T-helper 2 cell (primary cell): Measurements from ENCODE around the gene NHSL1.
A peak's percentile ranks its signal among the peaks of the same experiment; 100 is the strongest.

Experiments used
- DNase-seq, 5 experiments: peaks; one replicate each; pipeline versions ENCODE4 v3.0.0 to v3.0.0-alpha.2; 2012 to 2022
- total RNA-seq, 2 donors: gene quantifications; one replicate each; lab custom pipeline; 2026; lab: John Stamatoyannopoulos, UW

NHSL1 gene, protein sequence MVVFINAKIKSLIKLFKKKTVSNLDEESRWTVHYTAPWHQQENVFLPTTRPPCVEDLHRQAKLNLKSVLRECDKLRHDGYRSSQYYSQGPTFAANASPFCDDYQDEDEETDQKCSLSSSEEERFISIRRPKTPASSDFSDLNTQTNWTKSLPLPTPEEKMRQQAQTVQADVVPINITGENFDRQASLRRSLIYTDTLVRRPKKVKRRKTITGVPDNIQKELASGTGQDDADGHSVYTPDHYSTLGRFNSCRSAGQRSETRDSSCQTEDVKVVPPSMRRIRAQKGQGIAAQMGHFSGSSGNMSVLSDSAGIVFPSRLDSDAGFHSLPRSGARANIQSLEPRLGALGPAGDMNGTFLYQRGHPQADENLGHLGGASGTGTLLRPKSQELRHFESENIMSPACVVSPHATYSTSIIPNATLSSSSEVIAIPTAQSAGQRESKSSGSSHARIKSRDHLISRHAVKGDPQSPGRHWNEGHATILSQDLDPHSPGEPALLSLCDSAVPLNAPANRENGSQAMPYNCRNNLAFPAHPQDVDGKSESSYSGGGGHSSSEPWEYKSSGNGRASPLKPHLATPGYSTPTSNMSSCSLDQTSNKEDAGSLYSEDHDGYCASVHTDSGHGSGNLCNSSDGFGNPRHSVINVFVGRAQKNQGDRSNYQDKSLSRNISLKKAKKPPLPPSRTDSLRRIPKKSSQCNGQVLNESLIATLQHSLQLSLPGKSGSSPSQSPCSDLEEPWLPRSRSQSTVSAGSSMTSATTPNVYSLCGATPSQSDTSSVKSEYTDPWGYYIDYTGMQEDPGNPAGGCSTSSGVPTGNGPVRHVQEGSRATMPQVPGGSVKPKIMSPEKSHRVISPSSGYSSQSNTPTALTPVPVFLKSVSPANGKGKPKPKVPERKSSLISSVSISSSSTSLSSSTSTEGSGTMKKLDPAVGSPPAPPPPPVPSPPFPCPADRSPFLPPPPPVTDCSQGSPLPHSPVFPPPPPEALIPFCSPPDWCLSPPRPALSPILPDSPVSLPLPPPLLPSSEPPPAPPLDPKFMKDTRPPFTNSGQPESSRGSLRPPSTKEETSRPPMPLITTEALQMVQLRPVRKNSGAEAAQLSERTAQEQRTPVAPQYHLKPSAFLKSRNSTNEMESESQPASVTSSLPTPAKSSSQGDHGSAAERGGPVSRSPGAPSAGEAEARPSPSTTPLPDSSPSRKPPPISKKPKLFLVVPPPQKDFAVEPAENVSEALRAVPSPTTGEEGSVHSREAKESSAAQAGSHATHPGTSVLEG (N-terminal part only)
- total RNA-seq, result 0.31 to 0.67 reads per million in 2 donors

DNA sequence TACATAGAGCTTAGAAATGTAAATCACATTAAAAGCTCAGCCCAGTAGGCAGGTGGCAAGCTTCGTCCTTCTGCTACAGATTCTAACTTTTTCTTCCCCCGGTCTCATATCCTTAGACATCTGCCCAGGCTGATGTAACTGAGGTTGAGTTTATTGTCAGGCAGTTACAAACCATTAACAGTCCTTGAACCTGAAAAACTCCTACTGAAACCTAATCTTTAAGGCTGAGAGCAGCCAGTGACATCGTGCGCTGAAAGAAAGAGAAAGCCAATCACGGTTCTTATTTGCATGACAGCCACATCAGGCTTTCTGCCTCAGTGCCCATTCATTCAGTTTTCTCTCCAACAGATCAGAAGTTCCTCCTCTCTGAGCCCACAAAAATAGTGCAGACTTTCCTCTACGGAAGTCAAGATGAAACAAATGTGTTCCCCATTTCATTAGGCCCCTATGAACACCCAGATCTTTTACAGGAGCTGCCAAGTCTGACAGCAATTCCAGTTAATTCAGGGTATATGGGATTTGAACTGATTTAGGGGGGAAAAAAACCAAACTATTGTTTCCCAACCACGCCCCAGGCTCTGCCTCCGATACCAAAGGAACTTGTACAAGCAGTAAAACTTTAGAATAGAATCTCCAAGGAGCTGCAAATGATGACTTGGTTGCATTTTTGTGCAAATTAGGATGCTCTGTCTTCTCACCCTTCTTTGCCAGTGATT lies at the start of gene NHSL1:
TSS of gene NHSL1 (minus strand) at position 192 of the 716 bp plus-strand sequence. CDS start 204 bp downstream, outside the sequence.
- no peak for DNase-seq

DNA sequence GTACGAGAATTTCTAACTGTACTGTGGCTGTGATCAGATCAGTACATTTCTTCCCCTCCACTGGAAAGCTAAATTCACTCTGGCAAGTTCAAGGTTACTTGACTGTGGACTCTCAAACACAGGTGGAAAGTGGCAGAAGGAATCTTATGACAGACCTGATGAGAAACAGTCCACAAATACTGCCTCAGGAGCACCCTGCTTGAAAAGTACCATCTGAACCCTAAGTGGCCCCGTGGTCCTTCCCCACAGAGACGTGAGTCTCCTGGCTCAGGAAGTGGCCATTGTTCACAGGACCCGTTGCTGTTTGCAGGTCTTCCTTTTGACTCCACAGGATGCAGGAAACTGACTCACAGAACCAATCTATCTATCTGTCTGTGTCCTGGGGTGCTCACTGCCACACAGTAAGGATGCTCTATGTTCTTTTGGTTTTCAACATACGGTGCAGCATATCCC lies 47.5 kb upstream of the NHSL1 start:
- peak in 1 of 5 experiments; percentile 54 for DNase-seq

DNA sequence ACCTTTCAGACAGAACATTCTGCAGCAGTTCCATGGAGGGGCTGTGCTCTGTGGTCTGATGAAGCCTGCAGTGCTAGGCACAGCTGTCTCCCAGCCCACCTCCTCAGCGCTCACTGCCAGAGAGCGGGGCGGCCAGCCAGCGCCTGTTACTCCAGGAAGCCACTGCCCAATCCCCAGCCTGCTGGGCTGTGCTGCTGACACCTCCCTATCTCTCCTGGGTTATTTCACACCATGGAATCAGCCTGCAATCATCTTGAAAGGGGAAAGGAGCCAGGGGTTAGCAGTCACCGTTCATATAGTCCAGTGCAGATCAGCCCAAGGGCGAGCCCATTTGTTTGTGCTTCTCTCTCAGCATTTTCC lies 46.3 kb upstream of the NHSL1 start:
- no peak for DNase-seq

DNA sequence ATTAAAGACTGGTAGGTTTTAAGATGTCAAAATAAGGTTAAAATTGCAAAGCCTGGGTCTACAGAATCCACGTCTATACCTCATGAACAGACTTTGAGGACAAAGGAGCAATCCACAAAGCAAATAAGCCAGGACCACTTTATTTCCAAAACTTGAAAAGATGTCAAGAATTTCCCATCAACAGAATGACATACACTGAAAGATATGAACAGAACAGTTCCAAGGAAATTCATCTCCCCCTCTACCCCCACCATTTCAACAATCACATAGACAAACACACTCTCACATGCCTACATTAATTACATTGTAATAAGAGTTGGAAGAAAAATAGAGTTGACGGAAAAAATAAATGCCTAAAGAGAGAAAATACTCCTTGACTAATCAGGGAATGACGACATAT lies 45.2 kb upstream of the NHSL1 start:
- DNase-seq, result no peak

DNA sequence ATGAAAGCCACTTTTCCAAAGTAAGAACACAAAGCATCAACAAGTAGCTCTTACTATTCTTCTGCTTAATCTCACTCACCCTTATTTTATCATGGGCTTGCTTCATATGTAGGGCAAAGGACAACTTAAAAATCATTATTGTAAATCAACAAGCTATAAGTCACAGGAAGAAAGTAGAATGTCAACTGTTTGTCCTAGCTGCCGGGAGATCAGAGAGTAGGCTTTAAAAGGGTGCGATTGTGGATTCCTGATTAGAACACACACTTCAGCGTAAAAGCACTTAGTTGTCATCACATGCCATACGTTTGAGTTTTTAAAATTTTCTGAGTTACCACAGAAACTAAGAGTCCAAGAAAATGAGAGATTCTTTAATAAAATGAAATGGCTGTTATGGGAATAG lies 44.4 kb upstream of the NHSL1 start:
- no peak for DNase-seq

DNA sequence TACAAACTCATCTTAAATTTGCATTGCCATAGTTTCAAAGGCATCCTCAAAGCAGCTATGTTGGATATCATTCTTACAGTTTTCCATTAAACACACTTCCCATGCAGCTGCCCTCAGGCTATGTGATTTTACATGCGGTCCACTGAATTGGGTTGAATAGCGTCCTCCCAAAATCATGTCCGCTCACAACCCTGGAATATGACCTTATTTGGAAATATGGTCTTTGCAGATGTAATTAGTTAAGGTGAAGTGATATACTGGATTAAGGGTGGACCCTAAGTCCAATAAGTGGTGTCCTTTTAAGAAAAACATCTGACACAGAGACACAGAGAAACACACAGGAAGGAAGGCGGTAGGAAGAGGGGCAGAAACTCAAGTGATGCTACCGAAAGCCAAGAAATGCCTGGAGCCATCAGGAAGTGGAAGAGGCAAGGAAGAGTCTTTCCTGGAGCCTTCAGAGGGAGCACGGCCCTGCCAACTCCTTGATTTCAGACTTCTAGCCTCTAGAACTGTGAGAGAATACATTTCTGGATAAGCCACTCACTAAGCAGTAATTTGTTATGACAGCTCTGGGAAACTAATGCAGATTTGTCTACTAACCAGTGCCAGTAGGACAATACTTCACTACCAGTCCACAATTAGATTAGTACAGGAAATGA lies 42.7 kb upstream of the NHSL1 start:
- DNase-seq, result no peak

DNA sequence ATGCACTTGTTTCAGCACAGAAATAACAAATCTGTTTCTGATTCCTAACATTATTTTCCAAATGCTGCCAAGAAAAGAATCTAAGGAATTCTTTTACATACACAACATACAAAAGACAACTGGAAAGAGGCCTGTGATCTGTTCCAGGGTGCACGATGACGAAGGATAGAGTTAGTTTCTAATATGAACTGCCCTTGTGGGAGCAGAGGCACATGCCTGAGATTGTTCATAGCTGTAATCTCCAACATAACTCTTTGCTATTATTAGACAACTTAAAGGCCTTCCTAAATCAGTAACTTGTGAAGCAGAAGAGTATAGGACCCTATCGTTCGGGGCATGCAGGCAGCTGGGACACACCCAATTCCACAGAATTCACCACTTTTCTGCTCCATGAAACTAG lies 41.2 kb upstream of the NHSL1 start:
- no peak for DNase-seq

DNA sequence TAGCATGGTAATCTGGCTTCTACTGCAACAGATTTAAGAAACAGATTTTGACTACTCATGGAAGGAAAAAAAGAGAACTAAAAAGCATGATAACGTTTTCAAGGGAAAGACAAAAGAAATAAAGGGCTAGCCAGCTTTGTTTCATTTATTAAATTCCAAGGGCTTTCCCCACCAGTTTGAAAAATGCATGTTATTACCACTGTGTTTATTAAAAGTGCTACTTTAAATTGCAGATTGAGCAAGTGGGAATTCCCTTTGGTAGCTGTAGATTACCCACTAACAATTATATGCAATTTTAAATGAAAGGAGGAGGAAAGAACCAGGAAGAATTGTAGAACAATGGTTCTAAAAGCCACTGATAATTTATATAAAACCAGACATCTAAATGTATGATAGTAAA lies 40.6 kb upstream of the NHSL1 start:
- DNase-seq, result no peak

DNA sequence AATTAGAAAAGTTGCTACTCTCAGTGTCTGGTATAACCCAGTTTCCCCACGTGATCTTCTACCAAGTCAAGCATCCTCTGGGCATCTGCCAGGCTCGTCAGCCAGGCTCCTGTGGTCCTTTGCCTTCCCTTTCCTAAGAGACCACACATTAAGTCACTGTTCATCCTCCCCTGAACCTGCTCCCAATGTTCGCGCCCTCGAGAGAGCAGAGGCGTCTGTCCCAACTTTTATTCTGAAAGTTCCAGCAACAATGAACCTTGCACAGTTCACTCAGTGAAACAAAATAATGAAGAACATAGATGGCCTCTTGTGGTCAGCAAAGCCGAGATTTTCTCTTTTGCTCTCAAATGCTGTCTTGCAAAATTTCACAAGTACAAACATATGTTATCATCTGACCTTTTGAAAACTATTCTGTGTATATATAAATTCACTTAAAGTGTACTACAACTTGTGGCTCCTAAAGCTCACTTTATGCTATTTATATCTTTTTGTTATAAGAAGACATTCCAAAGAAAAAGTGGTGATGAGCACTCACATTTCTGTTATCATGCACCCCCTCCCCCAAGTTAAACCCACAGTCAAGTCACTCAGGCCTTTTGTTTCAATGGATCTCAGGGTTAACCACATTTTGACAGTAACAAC lies 39.2 kb upstream of the NHSL1 start:
- no peak for DNase-seq

DNA sequence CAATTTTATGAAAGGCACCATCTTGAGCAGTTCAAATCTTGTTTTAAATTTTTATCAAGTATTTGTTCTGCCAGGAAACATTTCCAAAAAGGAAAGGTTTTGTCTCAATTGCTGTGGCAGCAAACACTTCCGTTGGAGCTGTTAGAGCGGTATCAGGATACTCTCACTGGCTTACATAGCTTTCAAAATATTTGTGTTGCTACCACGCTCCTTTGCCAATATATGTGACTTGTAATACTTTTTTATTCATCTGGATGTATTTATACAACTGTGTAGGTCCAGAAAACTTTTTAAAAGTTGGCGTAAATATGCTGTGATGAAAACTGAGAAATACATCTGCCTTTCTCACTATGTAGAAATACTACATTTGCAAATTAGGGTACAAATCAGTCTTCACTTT lies 37.8 kb upstream of the NHSL1 start:
- DNase-seq, result no peak

DNA sequence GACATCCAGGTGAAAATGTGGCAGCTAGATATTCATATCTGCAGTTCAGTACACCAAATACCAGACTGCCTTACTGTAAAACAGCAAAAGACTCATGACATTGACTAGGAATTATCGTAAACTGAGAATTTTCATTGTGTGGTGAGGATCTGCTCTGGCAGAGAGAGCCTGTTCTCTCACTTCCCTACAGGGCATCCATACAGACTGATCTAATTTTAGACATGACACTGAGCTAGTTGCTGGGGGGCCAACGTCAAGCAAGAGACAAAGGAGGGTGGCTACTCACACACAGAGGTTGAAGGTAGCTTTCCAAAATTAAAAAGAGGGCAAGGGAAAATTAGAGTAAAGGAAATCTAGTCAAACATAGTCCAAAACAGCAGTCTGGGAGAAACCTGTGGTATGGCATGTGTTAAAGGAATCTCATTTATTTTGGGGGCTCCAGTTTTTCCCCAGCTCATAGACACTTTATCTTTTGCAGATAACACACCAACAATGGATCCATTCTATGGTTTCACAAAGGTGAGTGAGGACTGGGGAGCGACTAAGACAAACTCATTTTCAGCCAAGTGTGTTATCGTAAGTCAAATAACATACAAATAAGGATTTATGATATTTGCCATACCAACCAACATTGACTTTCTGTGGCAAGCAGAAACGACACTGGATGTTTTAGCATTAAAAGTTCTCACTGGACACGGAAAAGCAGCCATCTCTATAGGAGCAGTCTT lies 36.6 kb upstream of the NHSL1 start:
- no peak for DNase-seq

DNA sequence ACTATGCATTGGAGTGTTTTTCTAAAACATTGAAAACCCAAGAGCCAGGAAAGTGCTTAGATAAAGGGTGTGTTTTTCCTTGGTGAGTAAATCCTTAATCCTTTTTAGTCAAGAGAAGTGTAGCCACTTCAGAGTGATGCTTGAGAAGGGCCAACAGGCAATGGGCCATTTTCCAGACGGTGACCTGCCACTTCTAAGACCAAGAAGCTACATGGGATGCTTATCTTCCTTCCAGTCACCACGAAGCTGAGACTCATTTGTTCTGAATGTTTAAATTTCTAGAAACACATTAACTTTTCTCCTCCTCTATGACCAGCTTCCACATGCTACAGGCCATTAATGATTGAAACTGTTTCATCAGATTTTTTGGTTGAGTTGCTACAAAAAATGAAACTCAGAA lies 34.4 kb upstream of the NHSL1 start:
- no peak for DNase-seq

DNA sequence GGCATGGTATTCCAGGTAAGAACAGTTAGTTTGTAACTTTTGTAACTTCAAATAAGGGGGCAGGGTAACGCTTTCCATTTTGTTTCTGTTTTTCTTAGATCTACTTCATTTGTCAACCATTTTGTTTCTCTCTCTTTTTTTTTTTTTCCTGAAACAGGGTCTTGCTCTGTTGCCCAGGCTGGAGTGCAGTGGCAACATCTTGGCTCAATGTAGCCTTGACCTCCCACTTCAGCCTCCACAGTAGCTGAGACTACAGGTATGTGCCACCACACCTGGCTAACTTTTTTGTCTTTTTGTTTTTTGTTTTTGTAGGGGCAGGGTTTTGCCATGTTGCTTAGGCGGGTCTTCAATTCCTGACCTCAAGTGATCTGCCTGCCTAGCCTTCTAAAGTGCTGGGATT lies 32.1 kb upstream of the NHSL1 start:
- DNase-seq, result no peak

DNA sequence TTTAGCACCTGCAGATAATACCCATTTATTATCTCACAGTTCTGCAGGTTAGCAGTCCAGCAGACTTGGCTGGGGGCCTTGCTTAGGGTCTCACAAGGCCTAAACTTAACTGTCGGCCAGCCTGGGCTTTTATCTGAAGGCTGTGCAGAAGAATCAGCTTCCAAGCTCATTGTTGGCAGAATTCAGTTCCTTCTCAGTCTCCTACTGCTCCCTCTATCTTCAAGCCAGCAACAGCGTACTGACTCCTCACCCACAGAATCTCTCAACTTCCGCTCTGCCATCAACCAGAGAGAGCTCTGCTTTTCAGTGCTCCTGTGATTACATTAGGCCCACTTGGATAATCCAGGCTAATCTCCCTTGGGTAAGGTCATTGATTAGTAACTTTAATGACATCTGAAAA lies 30.2 kb upstream of the NHSL1 start:
- no peak for DNase-seq

DNA sequence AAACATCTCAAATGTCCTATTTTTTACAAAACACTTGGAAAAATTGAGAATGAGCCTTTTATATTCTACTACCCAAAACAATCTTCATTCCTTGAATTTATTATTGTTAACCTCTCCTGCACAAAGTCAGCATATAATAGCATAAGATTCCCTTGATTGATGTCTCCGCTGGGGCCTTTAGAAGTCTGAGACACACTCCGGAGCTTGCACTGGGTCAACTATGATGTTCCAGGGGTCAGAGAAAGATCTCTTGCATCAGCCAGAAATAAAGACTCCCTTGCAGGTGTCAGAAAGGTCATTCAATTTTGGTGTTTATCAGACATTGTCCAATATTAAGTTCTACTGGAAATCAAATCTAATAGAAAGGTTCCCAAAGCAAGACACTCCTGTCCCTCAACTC lies 29.7 kb upstream of the NHSL1 start:
- no peak for DNase-seq

DNA sequence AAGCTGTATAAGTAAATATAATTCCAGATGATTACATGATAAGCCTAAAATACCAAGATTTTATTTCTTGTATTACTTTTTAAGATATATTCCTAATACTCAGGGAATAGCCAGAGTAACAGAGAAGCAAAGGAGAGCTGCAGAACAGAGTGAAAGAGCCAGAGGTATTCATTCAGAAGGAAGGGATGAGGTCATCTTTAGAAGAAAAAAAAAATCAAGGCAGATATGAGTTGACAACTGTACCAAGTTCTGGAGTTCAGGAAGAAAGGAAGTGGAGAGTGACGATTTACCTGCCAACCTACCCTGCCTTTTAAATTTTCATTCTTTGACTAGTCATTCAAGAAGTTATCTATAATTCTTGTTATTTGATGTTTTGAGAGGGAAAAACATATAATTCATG lies 28.8 kb upstream of the NHSL1 start:
- DNase-seq, result no peak

DNA sequence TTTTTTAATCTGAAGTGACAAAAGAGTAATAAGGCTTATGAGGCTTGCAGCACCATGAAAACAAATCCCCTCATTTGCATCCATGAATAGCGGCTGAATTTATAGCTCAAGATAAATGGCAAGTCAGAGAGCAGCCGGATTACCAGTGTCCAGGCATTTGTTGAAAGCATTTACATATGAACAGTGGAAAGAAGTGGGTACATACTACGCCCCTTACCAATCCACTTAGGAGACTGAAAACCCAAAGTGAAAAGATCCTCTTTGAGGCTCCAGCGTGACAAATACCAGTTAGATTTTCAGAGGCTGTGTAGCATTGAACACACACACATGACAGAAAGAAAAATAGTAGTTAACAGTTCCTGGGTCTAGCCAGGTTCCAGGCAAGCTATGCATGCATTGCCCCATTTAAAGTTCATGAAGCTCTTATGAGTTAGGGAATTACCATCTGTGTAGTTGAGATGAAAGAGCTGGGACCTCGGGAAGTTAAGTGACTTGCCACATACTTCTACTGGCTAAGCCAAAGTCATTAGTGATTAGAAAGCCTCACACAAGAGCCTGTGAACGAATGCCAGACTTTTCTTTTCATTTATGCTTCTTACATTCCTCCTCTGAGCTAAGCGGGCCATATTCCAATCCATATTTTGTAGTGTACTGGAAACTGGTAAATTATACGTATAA lies 28.3 kb upstream of the NHSL1 start:
- no peak for DNase-seq

DNA sequence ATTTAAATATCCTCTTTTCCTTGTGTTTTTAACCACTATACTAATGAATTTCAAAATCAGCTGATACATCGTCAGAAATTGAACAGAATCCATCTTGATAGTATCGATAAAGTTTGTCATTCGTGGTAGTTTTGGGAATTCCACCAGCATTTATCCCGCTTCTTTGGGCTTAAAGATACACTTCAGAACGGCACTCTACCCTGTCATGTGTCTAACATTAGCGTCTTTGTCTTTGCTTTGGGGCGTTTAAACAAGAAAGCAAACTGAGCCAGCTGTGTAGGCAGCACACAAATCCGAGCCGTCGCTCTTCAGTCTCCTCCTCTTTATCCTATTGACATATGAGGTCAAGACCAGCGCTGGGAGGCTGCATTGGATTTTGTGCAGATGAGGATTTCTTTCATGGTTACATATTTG lies 27.5 kb upstream of the NHSL1 start:
- DNase-seq, result no peak

DNA sequence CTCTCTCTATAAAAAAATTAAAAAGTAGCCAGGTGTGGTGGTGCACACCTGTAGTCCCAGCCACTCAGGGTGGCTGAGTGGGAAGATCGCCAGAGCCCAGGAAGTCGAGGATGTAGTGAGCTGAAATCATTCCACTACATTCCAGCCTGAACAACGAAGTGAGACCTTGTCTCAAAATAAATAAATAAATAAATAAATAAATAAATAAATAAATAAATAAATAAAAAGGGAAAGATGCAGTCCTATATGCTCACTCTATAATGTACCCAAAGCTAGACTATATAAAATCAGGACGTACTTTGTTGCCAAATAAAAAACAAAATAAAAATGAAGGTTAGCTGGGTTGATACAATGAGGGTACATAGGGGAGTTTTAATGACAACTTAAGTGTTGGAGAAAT lies 26.1 kb upstream of the NHSL1 start:
- DNase-seq, result no peak

DNA sequence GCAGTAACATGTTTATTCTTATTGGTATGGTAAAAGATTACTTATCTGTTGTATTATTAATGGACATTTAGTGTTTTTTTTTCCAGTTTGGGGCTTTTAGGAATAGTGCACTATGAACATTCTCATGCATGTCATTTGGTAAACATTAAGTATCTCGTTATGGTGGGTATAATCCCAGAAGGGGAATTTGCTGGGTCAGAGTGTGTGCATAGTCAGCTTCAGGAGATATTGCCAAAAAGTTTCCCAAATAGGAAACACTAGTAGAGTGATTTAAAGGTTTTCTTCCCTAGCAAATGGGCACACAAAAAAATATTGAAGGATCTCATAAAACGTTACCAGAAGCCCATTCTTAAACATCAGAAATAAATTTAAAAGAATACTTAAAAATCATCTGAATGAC lies 25.2 kb upstream of the NHSL1 start:
- no peak for DNase-seq
